K562 (cell line): Measurements from ENCODE around the gene C1QTNF12. TPM values are rescaled to one million over a fixed set of nuclear protein-coding genes. Genes with fewer than 3 reads are reported as not detected.

Source experiments
- ATAC-seq: fragments of 200-7000 bp; cut with Tn5 transposase; 3 replicates; pipeline ENCODE4 v1.9.1; 2020; ENCODE audit warnings: moderate library complexity
- BruUV-seq: library from RNA; stranded (reverse); fragments of 400-500 nt; replicated peaks from 2 replicates; lab custom pipeline; 2021; lab: Mats Ljungman, UMichigan
- CTCF ChIA-PET: fragments of 300-600 bp; formaldehyde crosslinking; extraction: SDS; loops from one replicate; lab custom pipeline; 2021; ENCODE audit warnings: low intra/inter-chr PET ratio; lab: Yijun Ruan, JAX
- POLR2A ChIA-PET: fragments of 300-600, 350-650 bp; sonication (Branson Sonifier 250); formaldehyde crosslinking; extraction: SDS; loops from one replicate; lab custom pipeline; 2021; ENCODE audit warnings: antibody characterized with exemption, inconsistent platforms; lab: Yijun Ruan, JAX
- DNase-seq, 4 experiments: peaks; one replicate each; pipeline versions ENCODE4 v3.0.0 to v3.0.0-alpha.2; 2011 to 2018; ENCODE audit warnings: low spot score in 3 of 4, mixed read lengths in 3 of 4; ENCODE audit errors: extremely low read depth in 1 of 4
- FAIRE-seq: peaks from 2 replicates; lab custom pipeline; 2011; peaks lifted over from hg19 to GRCh38; lab: Jason Lieb, UNC
- H2AFZ ChIP-seq: 2 replicates; pipeline ENCODE4 v1.6.0; 2011; ENCODE audit warnings: low read depth, low read length, control low read depth, inconsistent platforms
- H3K27ac ChIP-seq: fragments of 200-600 bp; 3 replicates; pipeline ENCODE4 v1.8.0; 2011; ENCODE audit warnings: low read depth, mild to moderate bottlenecking, control low read depth, inconsistent platforms, low read length, moderate library complexity, mixed read lengths; ENCODE audit errors: extremely low read depth
- H3K27me3 ChIP-seq, 2 experiments: fragments of 300-600 bp in 1 of 2; 2 replicates in 1 of 2; 3 replicates in 1 of 2; pipeline versions ENCODE4 v1.6.0 to v1.8.0; 2011; ENCODE audit warnings: inconsistent platforms in 2 of 2, low read length in 2 of 2, mild to moderate bottlenecking in 1 of 2, mixed read lengths in 1 of 2, moderate library complexity in 1 of 2; ENCODE audit not compliant: control insufficient read depth in 2 of 2, insufficient read depth in 2 of 2
- H3K36me3 ChIP-seq: fragments of 300-600 bp; 3 replicates; pipeline ENCODE4 v1.8.0; 2011; ENCODE audit warnings: mild to moderate bottlenecking, low read length, inconsistent platforms; ENCODE audit not compliant: control insufficient read depth, insufficient read depth
- H3K4me1 ChIP-seq, 2 experiments: fragments of 200-600 bp in 1 of 2; replicated peaks in 1 of 2; 2 replicates in 1 of 2; 3 replicates in 1 of 2; pipeline versions ENCODE4 v1.5.1 to v1.8.0; 2011; ENCODE audit warnings: inconsistent platforms in 2 of 2, low read length in 2 of 2, mild to moderate bottlenecking in 1 of 2, mixed read lengths in 1 of 2, moderate library complexity in 1 of 2; ENCODE audit not compliant: control insufficient read depth in 2 of 2, insufficient read depth in 2 of 2
- H3K4me2 ChIP-seq: 2 replicates; pipeline ENCODE4 v1.6.1; 2011; ENCODE audit warnings: low read length, control low read depth, inconsistent platforms, mixed read lengths; ENCODE audit not compliant: insufficient read depth
- H3K4me3 ChIP-seq: fragments of 200-600 bp; sonication (generic), shearing (Covaris generic); 2 replicates; pipeline ENCODE4 v1.5.1; 2016; ENCODE audit warnings: control low read depth, inconsistent platforms
- H3K79me2 ChIP-seq: fragments of 200-600 bp; 3 replicates; pipeline ENCODE4 v1.8.0; 2011; ENCODE audit warnings: low read length, inconsistent platforms; ENCODE audit not compliant: control insufficient read depth, insufficient read depth
- H3K9ac ChIP-seq, 2 experiments: 2 replicates each; pipeline versions ENCODE4 v1.6.0 to v1.6.1; 2011; ENCODE audit warnings: low read depth in 2 of 2, low read length in 2 of 2, control low read depth in 1 of 2, inconsistent platforms in 1 of 2, mild to moderate bottlenecking in 1 of 2, mixed read lengths in 1 of 2; ENCODE audit not compliant: insufficient read depth in 1 of 2
- H3K9me1 ChIP-seq: one replicate; pipeline ENCODE4 v1.6.0; 2011; ENCODE audit warnings: inconsistent platforms, mild to moderate bottlenecking, low read length, moderate library complexity; ENCODE audit not compliant: control insufficient read depth, insufficient read depth
- H3K9me3 ChIP-seq: replicated peaks from 2 replicates; pipeline ENCODE4 v1.5.1; 2011; ENCODE audit warnings: low read depth, low read length, inconsistent platforms; ENCODE audit not compliant: control insufficient read depth, insufficient read depth
- H4K20me1 ChIP-seq: replicated peaks from 2 replicates; pipeline ENCODE4 v1.6.1; 2011; ENCODE audit warnings: low read length, inconsistent platforms, mixed read lengths; ENCODE audit not compliant: control insufficient read depth, insufficient read depth
- MTF1 ChIP-seq: fragments of 250-450 bp; sonication (Bioruptor Pico); IDR thresholded peaks from 2 replicates; pipeline ENCODE4 v1.9.0; 2021; ENCODE audit warnings: moderate library complexity, mild to moderate bottlenecking, inconsistent platforms, borderline replicate concordance
- POLR2G ChIP-seq: fragments of 200-400 bp; formaldehyde crosslinking; IDR thresholded peaks from 2 replicates; pipeline ENCODE4 v1.6.1; 2017; ENCODE audit warnings: low read depth, mild to moderate bottlenecking, antibody characterized with exemption, low read length, moderate library complexity
- RBFOX2 ChIP-seq: fragments of 200-400 bp; formaldehyde crosslinking; IDR thresholded peaks from 2 replicates; pipeline ENCODE4 v1.6.1; 2017; ENCODE audit warnings: low read depth, mild to moderate bottlenecking, low read length, moderate library complexity
- TRIM24 ChIP-seq, 2 experiments: fragments of 450-650 bp; IDR thresholded peaks; 2 replicates each; pipeline ENCODE4 v1.6.1; 2016
- ZNF766 ChIP-seq: fragments of 200-800 bp; sonication (Bioruptor generic); conservative IDR thresholded peaks from 2 replicates; pipeline ENCODE4 v1.6.1; 2016; ENCODE audit warnings: missing genetic modification characterization, missing compliant biosample characterization
- WGBS: fragments of 100-300 bp; shearing (Covaris generic); methylation state at CpG from one replicate; pipeline ENCODE4 v1.1.6; 2016; ENCODE audit warnings: low coverage, mixed read lengths; ENCODE audit not compliant: insufficient coverage; ENCODE audit errors: missing lambda C conversion rate; 5-methylcytosine and 5-hydroxymethylcytosine counted together
- in situ Hi-C: fragments of 300-500 bp; cut with MboI; formaldehyde crosslinking; loops from 4 replicates; pipeline ENCODE4 v1.15.0; 2018; ENCODE audit warnings: inconsistent platforms, mixed read lengths
- intact Hi-C: fragments of 100-400 bp; cut with micrococcal nuclease; formaldehyde crosslinking; loops from 2 replicates; pipeline ENCODE4 v1.14.2; 2022
- polyA plus RNA-seq, 8 experiments: library from polyadenylated mRNA; depleted of rRNA in 4 of 8; stranded (reverse) in 5 of 8; unstranded in 3 of 8; fragments of >200 nt; fragmentation: Nextera tagmentation in 2 of 8; fragmentation: Illumina TruSeq in 1 of 8; extraction: Ambion mirVana in 2 of 8; extraction: Trizol in 1 of 8; gene quantifications; 2 replicates each; pipeline versions ENCODE4 v1.2.1 to v1.2.3, GENCODE V29; 2011 to 2014; ENCODE audit warnings: inconsistent platforms in 1 of 8, missing spikeins in 1 of 8
- total RNA-seq, 7 experiments: library from RNA; depleted of rRNA in 6 of 7; stranded (reverse); fragments of >200 nt in 6 of 7; fragmentation: Illumina TruSeq in 2 of 7; extraction: Trizol in 2 of 7; gene quantifications; 2 replicates each; pipeline versions ENCODE4 v1.2.1 to v1.2.3, GENCODE V29; 2011 to 2021; ENCODE audit warnings: low replicate concordance in 1 of 7
- TF ChIP-seq, protein P1 (sequence below), 3 experiments: fragments of 200-800 bp in 1 of 3; fragments of 250-450 bp in 1 of 3; fragments of 450-650 bp in 1 of 3; sonication (Bioruptor Pico) in 1 of 3; sonication (Bioruptor generic) in 1 of 3; formaldehyde crosslinking in 1 of 3; IDR thresholded peaks; 2 replicates each; pipeline versions ENCODE4 v1.6.1 to v1.8.0; 2016 to 2022; ENCODE audit warnings: mild to moderate bottlenecking in 2 of 3, missing genetic modification characterization in 2 of 3, missing compliant biosample characterization in 1 of 3, moderate library complexity in 1 of 3
- TF ChIP-seq, protein P2 (sequence below): sonication (generic); formaldehyde crosslinking; IDR thresholded peaks from 2 replicates; pipeline ENCODE4 v1.8.1; 2023; ENCODE audit warnings: mild to moderate bottlenecking, missing genetic modification reagents

C1QTNF12 gene
- total and polyA plus RNA-seq, 9 of the 15 experiments (the other 6 are each of a cell fraction or from before 2014, with no cell fraction given), result 0.11 to 4.3 (median 0.93) TPM; not detected in 3

DNA sequence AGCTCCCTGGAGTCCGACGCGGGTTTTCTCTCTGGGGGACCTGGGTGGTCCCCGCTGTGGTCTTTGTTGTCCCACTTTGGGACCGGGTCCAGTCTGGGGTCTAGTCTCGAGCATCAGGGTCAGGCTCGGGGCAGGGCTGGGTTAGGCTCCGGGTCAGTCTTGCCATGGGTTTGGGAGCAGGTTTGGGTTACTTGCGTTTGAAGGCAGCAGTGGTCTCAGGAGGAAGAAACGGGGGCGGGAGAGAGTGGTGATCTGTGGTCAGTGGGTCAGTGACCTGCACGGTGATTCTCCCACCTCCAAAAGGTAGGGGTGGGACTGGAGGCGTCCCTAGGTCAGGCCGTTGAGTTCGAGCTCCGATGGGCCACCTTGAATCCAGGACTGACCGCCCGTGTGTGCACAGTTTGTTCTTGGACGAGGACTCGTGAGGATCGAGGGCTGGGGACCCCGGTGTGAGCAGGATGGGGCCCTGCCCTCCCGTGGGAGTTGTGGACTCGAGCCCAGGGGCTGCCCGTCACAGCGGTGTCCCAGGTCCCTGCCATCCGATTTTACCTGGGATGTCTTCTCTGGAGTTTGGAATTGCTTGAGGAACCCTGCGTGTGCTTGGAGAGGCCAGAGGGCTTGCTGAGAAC lies 12.2 kb downstream of the C1QTNF12 start:
- peaks cover 24% of the 10 kb centered on the region; the same call in 2 of the 3 replicates for H3K36me3 ChIP-seq
- H3K9me3 ChIP-seq, result peaks cover 9% of the 10 kb centered on the region
- no TSS peak for BruUV-seq
- H3K4me1 ChIP-seq, result peaks cover 6 to 86% of the 10 kb centered on the region in 2 experiments; a peak in 4 of 5 replicates
- no peak overlapping the region for H3K4me3 ChIP-seq
- peaks cover 53% of the 10 kb centered on the region for H3K79me2 ChIP-seq
- intact Hi-C loops (loop anchor here (5.0 kb wide), 1 partner anchor 112 kb away; no protein-coding TSS in a partner anchor), in situ Hi-C loops (no loop called here)
- H3K9ac ChIP-seq, result peak overlapping the region in 1 of 2 experiments; percentile 56; a peak in 2 of 4 replicates
- no peaks in the 10 kb centered on the region for H3K9me1 ChIP-seq
- H3K4me2 ChIP-seq, result no peak overlapping the region
- ChIA-PET CTCF (no interaction called here), POLR2A (interaction anchor here (0.7 kb wide), 1 partner anchor 119 kb away, joined by 3 read pairs; the partner anchor contains the start of gene C1orf159)
- ATAC-seq, result no peak
- no peak overlapping the region for H2AFZ ChIP-seq
- FAIRE-seq, result no peak
- WGBS, result 87% methylated on average over 28 of the region's 28 CpGs
- no peak for DNase-seq
- no peaks in the 10 kb centered on the region for H3K27me3 ChIP-seq
- peak; percentile 56 for TF ChIP-seq RBFOX2
- no peak for TF ChIP-seq TRIM24 (IDR thresholded peaks at IDR 0.05)
- no peak for TF ChIP-seq ZNF766
- TF ChIP-seq POLR2G, result peak; percentile 53
- no peaks in the 10 kb centered on the region for H4K20me1 ChIP-seq
- H3K27ac ChIP-seq, result no peak overlapping the region

DNA sequence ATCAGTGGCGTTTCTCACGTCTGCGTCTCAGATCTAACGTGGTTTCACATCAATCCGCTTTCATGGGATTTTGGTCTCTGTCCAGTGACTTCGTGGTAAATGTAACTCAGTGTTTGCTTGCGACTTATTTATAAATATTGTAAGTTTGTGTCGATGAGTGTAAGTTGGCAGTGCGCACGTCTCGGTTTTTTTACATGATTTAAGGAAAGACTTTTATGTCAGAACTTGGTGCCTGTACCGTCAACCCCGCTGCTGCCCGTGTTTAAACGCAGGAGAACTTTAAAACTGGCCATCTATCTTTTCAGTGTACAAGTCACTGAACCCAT lies 13.0 kb downstream of the C1QTNF12 start:
- ATAC-seq (no peak), FAIRE-seq (peak; percentile 69), DNase-seq (no peak)
- WGBS, result 92% methylated on average over 15 of the region's 15 CpGs
- no peak overlapping the region for H3K4me3 ChIP-seq
- H3K36me3 ChIP-seq, result peaks cover 32% of the 10 kb centered on the region; the same call in 2 of the 3 replicates
- intact Hi-C loops, result loop anchor here (5.0 kb wide), 1 partner anchor 111 kb away; no protein-coding TSS in a partner anchor
- no peak overlapping the region for H3K27ac ChIP-seq
- no peak overlapping the region for H2AFZ ChIP-seq
- no peaks in the 10 kb centered on the region for H3K27me3 ChIP-seq
- peak overlapping the region; percentile 49; the same call in 1 of the 2 replicates for H3K4me2 ChIP-seq
- H3K9me3 ChIP-seq, result peaks cover 9% of the 10 kb centered on the region
- peaks cover 61% of the 10 kb centered on the region for H3K79me2 ChIP-seq
- ChIA-PET CTCF (no interaction called here), POLR2A (interaction anchor here (0.7 kb wide), 1 partner anchor 118 kb away, joined by 3 read pairs; the partner anchor contains the start of gene C1orf159)
- in situ Hi-C loops, result no loop called here
- peaks cover 6 to 84% of the 10 kb centered on the region in 2 experiments; a peak in 4 of 5 replicates for H3K4me1 ChIP-seq
- H4K20me1 ChIP-seq, result no peaks in the 10 kb centered on the region
- H3K9ac ChIP-seq, result no peak overlapping the region
- no peaks in the 10 kb centered on the region for H3K9me1 ChIP-seq
- no TSS peak for BruUV-seq
- TF ChIP-seq, protein P1, sequence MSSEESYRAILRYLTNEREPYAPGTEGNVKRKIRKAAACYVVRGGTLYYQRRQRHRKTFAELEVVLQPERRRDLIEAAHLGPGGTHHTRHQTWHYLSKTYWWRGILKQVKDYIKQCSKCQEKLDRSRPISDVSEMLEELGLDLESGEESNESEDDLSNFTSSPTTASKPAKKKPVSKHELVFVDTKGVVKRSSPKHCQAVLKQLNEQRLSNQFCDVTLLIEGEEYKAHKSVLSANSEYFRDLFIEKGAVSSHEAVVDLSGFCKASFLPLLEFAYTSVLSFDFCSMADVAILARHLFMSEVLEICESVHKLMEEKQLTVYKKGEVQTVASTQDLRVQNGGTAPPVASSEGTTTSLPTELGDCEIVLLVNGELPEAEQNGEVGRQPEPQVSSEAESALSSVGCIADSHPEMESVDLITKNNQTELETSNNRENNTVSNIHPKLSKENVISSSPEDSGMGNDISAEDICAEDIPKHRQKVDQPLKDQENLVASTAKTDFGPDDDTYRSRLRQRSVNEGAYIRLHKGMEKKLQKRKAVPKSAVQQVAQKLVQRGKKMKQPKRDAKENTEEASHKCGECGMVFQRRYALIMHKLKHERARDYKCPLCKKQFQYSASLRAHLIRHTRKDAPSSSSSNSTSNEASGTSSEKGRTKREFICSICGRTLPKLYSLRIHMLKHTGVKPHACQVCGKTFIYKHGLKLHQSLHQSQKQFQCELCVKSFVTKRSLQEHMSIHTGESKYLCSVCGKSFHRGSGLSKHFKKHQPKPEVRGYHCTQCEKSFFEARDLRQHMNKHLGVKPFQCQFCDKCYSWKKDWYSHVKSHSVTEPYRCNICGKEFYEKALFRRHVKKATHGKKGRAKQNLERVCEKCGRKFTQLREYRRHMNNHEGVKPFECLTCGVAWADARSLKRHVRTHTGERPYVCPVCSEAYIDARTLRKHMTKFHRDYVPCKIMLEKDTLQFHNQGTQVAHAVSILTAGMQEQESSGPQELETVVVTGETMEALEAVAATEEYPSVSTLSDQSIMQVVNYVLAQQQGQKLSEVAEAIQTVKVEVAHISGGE (CRISPR knock-in tag; IDR thresholded peaks at IDR 0.05), result peak in 1 of 3 experiments; percentile 59; a peak in 1 of 6 replicates
- TF ChIP-seq MTF1 (CRISPR knock-in tag), result peak; percentile 76; the same call in 1 of the 2 replicates
- TF ChIP-seq, protein P2, sequence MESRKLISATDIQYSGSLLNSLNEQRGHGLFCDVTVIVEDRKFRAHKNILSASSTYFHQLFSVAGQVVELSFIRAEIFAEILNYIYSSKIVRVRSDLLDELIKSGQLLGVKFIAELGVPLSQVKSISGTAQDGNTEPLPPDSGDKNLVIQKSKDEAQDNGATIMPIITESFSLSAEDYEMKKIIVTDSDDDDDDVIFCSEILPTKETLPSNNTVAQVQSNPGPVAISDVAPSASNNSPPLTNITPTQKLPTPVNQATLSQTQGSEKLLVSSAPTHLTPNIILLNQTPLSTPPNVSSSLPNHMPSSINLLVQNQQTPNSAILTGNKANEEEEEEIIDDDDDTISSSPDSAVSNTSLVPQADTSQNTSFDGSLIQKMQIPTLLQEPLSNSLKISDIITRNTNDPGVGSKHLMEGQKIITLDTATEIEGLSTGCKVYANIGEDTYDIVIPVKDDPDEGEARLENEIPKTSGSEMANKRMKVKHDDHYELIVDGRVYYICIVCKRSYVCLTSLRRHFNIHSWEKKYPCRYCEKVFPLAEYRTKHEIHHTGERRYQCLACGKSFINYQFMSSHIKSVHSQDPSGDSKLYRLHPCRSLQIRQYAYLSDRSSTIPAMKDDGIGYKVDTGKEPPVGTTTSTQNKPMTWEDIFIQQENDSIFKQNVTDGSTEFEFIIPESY (CRISPR knock-in tag), result 0 out of 2 replicates have a peak, but pooled peaks have one; percentile 14
